AG09309 (cell line): ENCODE data around the gene PIP5K1A.
"Not testable (repeated sequence)": the region's sequence is repeated elsewhere in the genome, so short reads cannot be mapped to it uniquely, and the experiment has no call there.

ENCODE experiments used
- DNase-seq: peaks from one replicate; pipeline ENCODE4 v3.0.0-alpha.2; 2010; ENCODE audit warnings: low read depth
- H3K4me3 ChIP-seq: 2 replicates; pipeline ENCODE4 v1.5.1; 2011; ENCODE audit warnings: mild to moderate bottlenecking, low read depth, low read length, moderate library complexity; ENCODE audit not compliant: control insufficient read depth
- TF ChIP-seq, protein P1 (sequence below): IDR thresholded peaks from 2 replicates; pipeline ENCODE4 v1.5.1; 2011; ENCODE audit warnings: mild to moderate bottlenecking, low read depth, low read length, inconsistent platforms; ENCODE audit not compliant: insufficient read depth, control insufficient read depth; ENCODE audit errors: missing control alignments

Gene PIP5K1A

DNA sequence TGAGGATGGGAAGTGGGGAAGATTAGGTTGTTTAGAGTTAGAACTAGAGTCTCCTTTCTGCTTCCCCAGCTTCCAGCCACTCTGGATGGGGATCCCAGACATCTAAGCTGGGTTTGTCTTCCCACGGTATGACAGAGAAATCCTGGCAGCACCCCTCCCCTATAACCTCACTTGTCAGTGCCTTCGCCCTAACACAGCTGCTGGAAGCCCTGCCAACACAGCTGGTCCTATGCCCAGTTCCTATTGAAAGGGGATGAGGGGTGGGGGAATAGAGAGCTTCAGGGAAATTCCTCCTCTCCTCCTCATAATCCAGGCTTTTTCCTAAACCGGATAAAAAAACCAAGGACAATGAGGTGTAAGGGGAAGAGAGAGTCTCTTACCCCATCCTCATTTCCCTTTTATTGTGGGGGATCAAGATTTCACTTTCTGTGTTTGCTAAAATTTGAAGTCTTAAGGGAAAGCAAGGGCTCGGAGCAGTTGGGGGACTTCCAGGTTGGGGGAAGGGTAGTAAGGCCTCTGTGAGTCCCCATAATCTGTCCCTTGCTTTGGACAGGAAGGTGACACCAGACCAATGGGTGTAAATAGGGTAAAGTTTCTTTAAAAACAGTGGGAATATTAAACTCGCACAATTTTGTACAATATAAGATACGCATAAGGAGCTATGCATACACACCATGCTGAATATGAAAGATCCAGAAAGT is 23.2 kb upstream of the PIP5K1A start:
- TF ChIP-seq, protein P1, sequence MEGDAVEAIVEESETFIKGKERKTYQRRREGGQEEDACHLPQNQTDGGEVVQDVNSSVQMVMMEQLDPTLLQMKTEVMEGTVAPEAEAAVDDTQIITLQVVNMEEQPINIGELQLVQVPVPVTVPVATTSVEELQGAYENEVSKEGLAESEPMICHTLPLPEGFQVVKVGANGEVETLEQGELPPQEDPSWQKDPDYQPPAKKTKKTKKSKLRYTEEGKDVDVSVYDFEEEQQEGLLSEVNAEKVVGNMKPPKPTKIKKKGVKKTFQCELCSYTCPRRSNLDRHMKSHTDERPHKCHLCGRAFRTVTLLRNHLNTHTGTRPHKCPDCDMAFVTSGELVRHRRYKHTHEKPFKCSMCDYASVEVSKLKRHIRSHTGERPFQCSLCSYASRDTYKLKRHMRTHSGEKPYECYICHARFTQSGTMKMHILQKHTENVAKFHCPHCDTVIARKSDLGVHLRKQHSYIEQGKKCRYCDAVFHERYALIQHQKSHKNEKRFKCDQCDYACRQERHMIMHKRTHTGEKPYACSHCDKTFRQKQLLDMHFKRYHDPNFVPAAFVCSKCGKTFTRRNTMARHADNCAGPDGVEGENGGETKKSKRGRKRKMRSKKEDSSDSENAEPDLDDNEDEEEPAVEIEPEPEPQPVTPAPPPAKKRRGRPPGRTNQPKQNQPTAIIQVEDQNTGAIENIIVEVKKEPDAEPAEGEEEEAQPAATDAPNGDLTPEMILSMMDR = no peak
- DNase-seq = no peak
- H3K4me3 ChIP-seq = no peak overlapping the region

DNA sequence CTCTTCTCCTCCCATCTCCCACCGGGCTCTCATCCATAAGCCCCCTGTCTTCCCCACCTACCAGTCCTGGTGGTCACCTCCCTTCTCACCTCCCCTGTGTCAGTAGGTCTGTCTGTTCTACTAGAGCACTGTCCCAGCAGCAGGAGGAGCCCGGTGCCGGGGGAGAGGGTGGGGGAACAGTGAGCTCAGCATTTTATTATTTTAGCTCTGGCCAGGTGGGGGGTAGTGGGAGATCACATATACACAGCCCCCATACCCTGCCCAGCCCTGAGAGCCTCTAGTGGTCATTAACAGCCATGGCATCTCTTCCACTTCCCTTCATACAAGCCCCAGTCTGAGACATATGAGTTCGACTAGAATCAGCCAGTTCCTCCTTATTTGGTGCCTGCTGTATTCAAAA is 22.5 kb upstream of the PIP5K1A start, which contains the start of gene TMOD4:
TSS of gene TMOD4 (minus strand) at position 119 of the 400 bp plus-strand sequence. CDS start 1,106 bp downstream, outside the sequence.
- no peak for DNase-seq
- TF ChIP-seq, protein P1 = peak; percentile 58
- no peak within 1 kb of the TSS for H3K4me3 ChIP-seq

DNA sequence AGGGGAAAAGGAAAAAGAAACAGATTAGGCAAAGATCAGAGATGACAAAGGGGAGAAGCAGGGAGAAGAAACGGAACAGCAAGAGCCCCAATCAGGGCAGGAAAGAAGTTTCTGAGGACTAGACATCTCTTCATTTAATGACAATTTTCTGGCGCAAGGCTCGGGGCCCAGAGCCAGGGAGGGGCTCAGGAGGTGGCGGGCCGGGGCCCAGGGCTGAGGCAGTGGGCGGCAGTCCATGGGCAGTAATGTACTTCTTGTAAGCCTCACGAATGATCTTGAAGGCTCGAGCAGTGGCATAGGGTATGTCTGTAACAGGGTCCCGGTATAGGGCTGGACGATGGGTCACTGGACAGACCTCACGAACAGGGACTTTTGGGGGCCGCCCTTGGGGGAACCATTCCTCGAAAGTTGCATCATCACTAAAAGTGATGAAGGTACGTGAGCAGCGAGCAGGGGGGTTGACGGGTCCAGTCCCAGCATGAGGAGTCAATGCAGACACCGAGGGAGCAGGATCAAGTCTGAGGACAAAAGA is 21.8 kb upstream of the PIP5K1A start:
- TF ChIP-seq, protein P1 = no peak
- DNase-seq = no peak
- H3K4me3 ChIP-seq = no peak overlapping the region

DNA sequence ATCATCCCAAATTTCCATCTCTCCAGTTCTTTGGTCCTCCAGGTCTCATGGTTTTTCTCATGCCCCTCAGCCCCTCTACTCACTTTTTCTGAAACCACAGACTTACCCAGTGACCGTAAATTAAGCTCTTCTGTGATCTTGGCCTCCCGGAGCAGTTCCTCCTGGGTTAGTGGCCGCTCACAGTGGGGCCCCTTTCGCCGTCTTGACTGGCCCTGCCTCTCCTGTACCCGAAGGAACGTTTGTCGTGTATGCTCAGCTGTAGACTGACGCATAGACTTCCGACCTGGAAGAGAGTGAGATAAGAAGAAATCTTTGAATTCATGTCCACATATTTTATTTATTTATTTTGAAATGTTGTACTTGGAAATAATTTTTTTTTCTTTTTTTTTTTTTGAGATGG is 14.1 kb upstream of the PIP5K1A start:
- no peak overlapping the region for H3K4me3 ChIP-seq
- DNase-seq = no peak

DNA sequence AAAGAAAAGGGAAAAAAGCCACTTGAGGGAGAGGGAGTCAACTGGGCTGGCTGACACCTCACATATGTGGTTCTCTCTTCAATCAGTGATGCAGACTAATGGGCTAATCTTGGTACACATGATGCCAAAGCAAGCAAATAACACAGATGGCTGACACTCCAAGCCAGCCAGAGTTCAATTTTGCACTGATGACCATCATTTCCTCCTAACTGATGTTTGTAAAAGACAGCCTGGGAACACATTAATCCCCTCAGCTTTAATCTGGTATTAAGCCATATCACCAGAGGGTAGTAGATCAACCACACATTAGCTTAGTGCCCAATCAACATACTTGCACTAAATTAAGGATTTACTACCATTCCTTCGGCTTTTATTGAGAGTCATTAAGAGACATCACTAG is 11.1 kb upstream of the PIP5K1A start:
- DNase-seq = no peak
- TF ChIP-seq, protein P1 = no peak
- H3K4me3 ChIP-seq = no peak overlapping the region

More for the DNA sequence above, 14.1 kb upstream of the PIP5K1A start:
- TF ChIP-seq, protein P1 = no peak

DNA sequence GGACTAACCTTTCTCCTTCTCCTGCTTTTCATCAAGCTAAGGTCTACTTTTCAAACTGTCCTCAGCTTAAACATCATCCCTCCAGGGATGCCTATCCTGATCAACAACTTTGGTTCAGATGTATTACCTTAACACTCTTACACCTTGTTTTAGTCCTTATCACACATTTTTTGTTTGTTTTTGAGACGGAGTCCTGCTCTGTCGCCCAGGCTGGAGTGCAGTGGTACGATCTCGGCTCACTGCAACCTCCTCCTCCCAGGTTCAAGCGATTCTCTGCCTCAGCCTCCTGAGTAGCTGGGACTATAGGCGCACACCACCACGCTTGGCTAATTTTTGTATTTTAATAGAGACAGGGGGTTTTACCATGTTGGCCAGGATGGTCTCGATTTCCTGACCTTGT is 9.7 kb upstream of the PIP5K1A start:
- not testable (repeated sequence) for DNase-seq
- peak overlapping the region; percentile 83 for H3K4me3 ChIP-seq

DNA sequence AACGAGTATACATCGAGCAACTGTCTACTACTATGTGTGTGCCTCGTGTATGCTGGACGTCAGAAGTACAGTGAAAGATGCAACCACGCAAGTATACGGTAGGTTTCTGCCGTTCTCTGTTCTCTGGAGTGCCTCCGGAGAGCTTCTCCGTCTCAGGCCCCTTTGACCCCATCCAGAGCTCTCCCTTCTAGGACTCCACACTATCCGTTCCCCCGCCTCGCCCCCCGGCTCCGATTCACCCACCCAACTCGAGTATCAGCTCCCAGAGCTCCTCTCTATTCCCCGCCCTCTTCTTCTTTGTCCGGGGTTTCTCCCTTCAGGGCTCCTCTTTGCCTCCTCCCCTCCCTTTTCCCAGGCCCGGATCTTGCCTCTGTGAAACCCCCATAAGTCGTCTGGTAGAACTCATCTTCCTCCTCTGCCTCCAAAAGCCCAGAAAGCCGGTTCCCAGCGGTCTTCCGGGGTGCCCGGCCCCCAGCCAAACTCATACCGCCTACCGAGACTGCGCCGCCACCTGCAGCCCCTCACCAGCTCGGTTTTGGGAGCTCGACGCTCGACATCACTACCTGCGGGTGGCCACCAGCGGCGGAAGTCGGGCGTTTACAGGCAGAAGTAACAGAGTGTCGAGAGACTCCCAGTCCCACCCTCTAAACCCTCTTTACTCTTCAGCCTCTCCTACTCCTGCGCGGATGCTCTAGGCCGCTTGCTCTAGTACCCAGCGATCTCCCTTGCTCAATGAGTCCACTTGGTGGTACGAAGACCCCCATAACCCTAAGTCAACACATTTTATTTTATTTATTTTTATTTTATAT is 8.5 kb upstream of the PIP5K1A start, which contains the start of gene VPS72:
TSS of gene VPS72 (minus strand) at position 561 of the 809 bp plus-strand sequence. CDS start at position 485, 76 bp downstream.
- DNase-seq = peak; percentile 56
- peak within 1 kb of the TSS; percentile 83 for H3K4me3 ChIP-seq
- TF ChIP-seq, protein P1 = no peak
